Endothelial cell of umbilical vein (primary cell): Measurements from ENCODE around the gene ERBB4. TPM values are rescaled to one million over a fixed set of nuclear protein-coding genes. Genes with fewer than 3 reads are reported as not detected.

Experiments
- BruUV-seq: library from RNA; stranded (reverse); fragments of 400-500 nt; replicated peaks from 2 replicates; lab custom pipeline; 2021; lab: Mats Ljungman, UMichigan
- CTCF ChIA-PET: fragments of 300-600, 350-600 bp; sonication (Branson Sonifier 250); formaldehyde crosslinking; loops from one replicate; lab custom pipeline; 2021; ENCODE audit warnings: antibody characterized with exemption, inconsistent platforms; lab: Charles Lee
- POLR2A ChIA-PET: fragments of 300-600, 350-600 bp; sonication (Branson Sonifier 250); formaldehyde crosslinking; loops from one replicate; lab custom pipeline; 2021; ENCODE audit warnings: antibody characterized with exemption, inconsistent platforms; lab: Charles Lee
- DNase-seq: peaks from one replicate; pipeline ENCODE4 v3.0.0-alpha.2; 2011; ENCODE audit warnings: low read depth, low spot score
- FAIRE-seq: peaks from 2 replicates; lab custom pipeline; 2011; peaks lifted over from hg19 to GRCh38; lab: Jason Lieb, UNC
- H2AFZ ChIP-seq: 2 replicates; pipeline ENCODE4 v1.6.0; 2012; ENCODE audit warnings: low read depth, low read length, control low read depth, inconsistent platforms
- H3K27ac ChIP-seq: 2 replicates; pipeline ENCODE4 v1.5.1; 2011; ENCODE audit warnings: low read depth, mild to moderate bottlenecking, control low read depth, low read length, moderate library complexity; ENCODE audit not compliant: insufficient read depth
- H3K27me3 ChIP-seq, 2 experiments: 2 replicates each; pipeline versions ENCODE4 v1.6.0 to v1.6.1; 2011; ENCODE audit warnings: low read length in 2 of 2, mixed read lengths in 1 of 2; ENCODE audit not compliant: control insufficient read depth in 2 of 2, insufficient read depth in 2 of 2
- H3K36me3 ChIP-seq, 2 experiments: 2 replicates in 1 of 2; 3 replicates in 1 of 2; pipeline ENCODE4 v1.5.1; 2011; ENCODE audit warnings: low read length in 2 of 2, mild to moderate bottlenecking in 1 of 2, moderate library complexity in 1 of 2; ENCODE audit not compliant: control insufficient read depth in 2 of 2, insufficient read depth in 2 of 2; ENCODE audit errors: extremely low read depth in 1 of 2
- H3K4me1 ChIP-seq: 3 replicates; pipeline ENCODE4 v1.5.1; 2011; ENCODE audit warnings: mild to moderate bottlenecking, low read length; ENCODE audit not compliant: control insufficient read depth, insufficient read depth; ENCODE audit errors: extremely low read depth
- H3K4me2 ChIP-seq: 2 replicates; pipeline ENCODE4 v1.6.1; 2011; ENCODE audit warnings: low read length, control low read depth, mixed read lengths; ENCODE audit not compliant: insufficient read depth
- H3K4me3 ChIP-seq, 3 experiments: fragments of 200-600 bp in 1 of 3; sonication (generic), shearing (Covaris generic) in 1 of 3; replicated peaks in 1 of 3; 2 replicates each; pipeline ENCODE4 v1.5.1; 2011 to 2016; ENCODE audit warnings: control low read depth in 3 of 3, low read length in 3 of 3, mild to moderate bottlenecking in 2 of 3, inconsistent platforms in 1 of 3, low read depth in 1 of 3, moderate library complexity in 1 of 3; ENCODE audit not compliant: insufficient read depth in 1 of 3
- H3K79me2 ChIP-seq: 2 replicates; pipeline ENCODE4 v1.6.0; 2012; ENCODE audit warnings: low read length, inconsistent platforms; ENCODE audit not compliant: control insufficient read depth, insufficient read depth
- H3K9ac ChIP-seq: replicated peaks from 2 replicates; pipeline ENCODE3; 2011; ENCODE audit warnings: low read length, control low read depth; ENCODE audit not compliant: insufficient read depth; ENCODE audit errors: extremely low read depth
- H3K9me1 ChIP-seq: replicated peaks from 3 replicates; pipeline ENCODE4 v1.6.0; 2011; ENCODE audit warnings: mild to moderate bottlenecking, low read length; ENCODE audit not compliant: control insufficient read depth, insufficient read depth; ENCODE audit errors: extremely low read depth
- H3K9me3 ChIP-seq: replicated peaks from 2 replicates; pipeline ENCODE4 v1.5.1; 2012; ENCODE audit warnings: low read length, inconsistent platforms; ENCODE audit not compliant: control insufficient read depth, insufficient read depth
- H4K20me1 ChIP-seq: replicated peaks from 2 replicates; pipeline ENCODE3; 2011; ENCODE audit warnings: mild to moderate bottlenecking, low read length; ENCODE audit not compliant: control insufficient read depth, insufficient read depth; ENCODE audit errors: extremely low read depth
- EZH2 ChIP-seq: IDR thresholded peaks from 2 replicates; pipeline ENCODE4 v1.6.1; 2012; ENCODE audit warnings: borderline replicate concordance, low read depth, mild to moderate bottlenecking, moderate library complexity, low read length, inconsistent platforms; ENCODE audit not compliant: severe bottlenecking
- FOS ChIP-seq: IDR thresholded peaks from 2 replicates; pipeline ENCODE4 v1.6.1; 2011; ENCODE audit warnings: mild to moderate bottlenecking, low read length, moderate library complexity, borderline replicate concordance; ENCODE audit not compliant: insufficient read depth
- GATA2 ChIP-seq: IDR thresholded peaks from 2 replicates; pipeline ENCODE4 v1.7.0; 2011; ENCODE audit warnings: low read depth, mild to moderate bottlenecking, moderate library complexity, mixed read lengths, low read length; ENCODE audit not compliant: insufficient read length, insufficient read depth
- JUN ChIP-seq: IDR thresholded peaks from 2 replicates; pipeline ENCODE4 v1.6.1; 2011; ENCODE audit warnings: borderline replicate concordance, low read depth; ENCODE audit not compliant: insufficient read length, insufficient read depth
- MYC ChIP-seq: IDR thresholded peaks from one replicate; pipeline ENCODE4 v1.6.1; 2011; ENCODE audit warnings: mild to moderate bottlenecking, low read depth, low read length
- POLR2A ChIP-seq: IDR thresholded peaks from 2 replicates; pipeline ENCODE4 v1.6.1; 2012; ENCODE audit warnings: low read depth, mild to moderate bottlenecking, control low read depth, low read length
- POLR2AphosphoS5 ChIP-seq: IDR thresholded peaks from 2 replicates; pipeline ENCODE4 v1.6.1; 2012; ENCODE audit warnings: low read depth, mild to moderate bottlenecking, control low read depth, low read length, moderate library complexity; ENCODE audit not compliant: insufficient read depth
- dilution Hi-C: fragments of 300-500 bp; cut with MboI; formaldehyde crosslinking; loops from one replicate; pipeline ENCODE4 v1.15.0; 2019; ENCODE audit warnings: low sequenced_read_pairs; ENCODE audit not compliant: extremely low pct_ligation_motif_present
- intact Hi-C: fragments of 100-400 bp; cut with micrococcal nuclease; formaldehyde crosslinking; loops from one replicate; pipeline ENCODE4 v1.10.0; 2022
- polyA plus RNA-seq, 4 experiments: library from polyadenylated mRNA; depleted of rRNA in 3 of 4; stranded (reverse) in 3 of 4; unstranded in 1 of 4; fragments of >200 nt; gene quantifications; 2 replicates each; pipeline versions ENCODE4 v1.2.1 to v1.2.3, GENCODE V29; 2011 to 2012; ENCODE audit warnings: missing spikeins in 1 of 4
- total RNA-seq: library from RNA; stranded (reverse); gene quantifications from 2 replicates; pipeline ENCODE4 v1.2.3, GENCODE V29; 2021
- TF ChIP-seq, protein P1 (sequence below), 2 donors: IDR thresholded peaks; 1 replicate in 1 of 2; 2 replicates in 1 of 2; pipeline ENCODE4 v1.5.1; 2011; ENCODE audit warnings: low read length in 2 of 2, mild to moderate bottlenecking in 2 of 2, moderate library complexity in 2 of 2, control low read depth in 1 of 2, inconsistent platforms in 1 of 2, low read depth in 1 of 2; ENCODE audit not compliant: insufficient read depth in 1 of 2; ENCODE audit errors: extremely low read depth in 1 of 2
- TF ChIP-seq, protein P2 (sequence below): IDR thresholded peaks from 2 replicates; pipeline ENCODE4 v1.6.1; 2011; ENCODE audit not compliant: insufficient read depth, insufficient read length

The ERBB4 gene
- total and polyA plus RNA-seq, 2 donors (not counting 3 experiments of a cell fraction or from before 2014, with no cell fraction given) = 0.01 to 0.27 TPM

DNA sequence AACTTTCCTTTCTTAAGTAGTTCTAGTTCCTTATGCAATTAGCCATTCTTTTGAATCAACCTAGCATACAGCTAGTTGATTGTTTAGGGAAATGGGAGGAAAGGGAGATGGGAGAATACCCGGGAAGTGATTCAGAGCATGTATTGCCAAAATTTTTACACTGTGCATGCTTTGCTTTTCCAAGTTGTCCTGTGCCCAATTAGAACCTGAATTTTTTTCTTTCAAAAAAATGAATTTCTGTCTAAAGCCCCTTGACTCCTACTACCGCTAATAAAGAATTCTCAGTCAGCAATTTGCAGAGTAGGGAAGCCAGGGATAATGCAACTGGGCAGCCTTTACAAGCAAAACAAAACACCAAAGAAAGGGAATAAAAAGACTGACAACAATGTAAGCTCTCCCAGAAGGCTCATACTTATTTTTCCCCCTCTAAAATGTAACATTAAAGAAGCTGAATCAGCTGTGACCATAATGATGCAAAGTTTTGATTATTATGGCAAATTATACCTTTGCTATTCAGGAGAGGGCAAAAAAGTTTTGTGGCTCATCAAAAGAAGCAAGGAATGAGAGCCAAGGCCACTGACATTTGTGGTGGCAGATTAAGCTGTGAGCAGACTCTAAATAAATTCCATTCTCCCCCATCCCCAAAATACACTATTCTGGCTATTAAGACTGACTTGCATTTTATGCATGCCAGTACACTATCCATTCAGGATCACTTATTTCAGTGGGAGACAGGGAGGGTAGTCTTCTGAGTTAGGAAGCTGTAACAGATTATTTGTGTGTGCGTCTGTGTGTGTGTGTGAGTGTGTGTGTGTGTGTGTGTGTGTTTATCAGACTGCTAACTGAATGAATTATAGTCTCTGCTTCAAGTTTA, 174.3 kb downstream of the ERBB4 start:
- Histone ChIP-seq H3K9me1 (no peaks in the 10 kb centered on the region), H2AFZ (no peak overlapping the region), H3K4me3 (no peak overlapping the region), H3K79me2 (no peaks in the 10 kb centered on the region), H4K20me1 (no peaks in the 10 kb centered on the region), H3K36me3 (no peaks in the 10 kb centered on the region), H3K4me1 (peaks cover 3% of the 10 kb centered on the region), H3K9ac (no peak overlapping the region), H3K4me2 (no peak overlapping the region), H3K27me3 (no peaks in the 10 kb centered on the region), H3K9me3 (no peaks in the 10 kb centered on the region), H3K27ac (no peak overlapping the region)
- peak; percentile 52 for DNase-seq
- TF ChIP-seq MYC (no peak), FOS (peak; percentile 39), JUN (peak; percentile 5)
- intact Hi-C loops (loop anchor here (5.0 kb wide), 1 partner anchor 173 kb away; the partner anchor contains the start of gene ERBB4), dilution Hi-C loops (no loop called here)
- peak; percentile 38 for FAIRE-seq
- CTCF ChIA-PET = interaction anchor here (0.9 to 2.0 kb wide), 5 partner anchors 10 to 485 kb away, joined by 3 to 5 read pairs (median 4); no protein-coding TSS in a partner anchor
- no TSS peak for BruUV-seq
- POLR2A ChIA-PET = no interaction called here

DNA sequence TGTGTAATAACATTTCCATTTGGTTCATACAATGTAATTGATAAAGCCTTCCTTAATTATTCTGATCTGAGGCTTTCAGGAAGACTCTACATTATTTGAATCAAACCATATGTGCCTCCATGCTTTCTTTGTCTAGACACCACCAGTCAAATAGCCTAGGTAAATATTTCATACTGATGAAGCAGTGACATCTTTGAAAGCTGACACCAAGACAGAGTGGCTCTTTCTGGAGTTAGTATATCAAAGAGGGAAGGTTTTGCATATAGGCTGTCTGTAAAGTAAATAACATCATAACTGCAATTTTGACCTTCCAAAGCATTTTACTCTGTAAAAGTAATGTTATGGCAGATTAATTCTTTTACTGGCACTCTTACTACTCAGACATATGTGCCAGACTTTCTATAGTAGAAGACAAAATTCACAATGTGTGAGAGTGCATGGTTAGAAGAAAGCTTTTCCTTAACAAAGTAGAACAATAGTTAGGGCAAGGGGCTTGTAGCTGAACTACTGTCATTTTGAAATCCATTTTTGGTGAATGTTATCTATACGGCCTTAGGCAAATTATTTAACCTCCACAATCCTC, 177.3 kb downstream of the ERBB4 start:
- Histone ChIP-seq H3K9me1 (no peaks in the 10 kb centered on the region), H3K27ac (no peak overlapping the region), H3K27me3 (no peaks in the 10 kb centered on the region), H3K4me3 (no peak overlapping the region), H3K9me3 (no peaks in the 10 kb centered on the region), H3K36me3 (no peaks in the 10 kb centered on the region), H3K79me2 (no peaks in the 10 kb centered on the region), H3K9ac (no peak overlapping the region), H2AFZ (no peak overlapping the region), H3K4me2 (no peak overlapping the region), H3K4me1 (peaks cover 3% of the 10 kb centered on the region), H4K20me1 (no peaks in the 10 kb centered on the region)
- TF ChIP-seq JUN (no peak), POLR2A (no peak), POLR2AphosphoS5 (no peak), MYC (no peak), GATA2 (no peak), FOS (no peak), EZH2 (no peak)
- TF ChIP-seq, protein P1, sequence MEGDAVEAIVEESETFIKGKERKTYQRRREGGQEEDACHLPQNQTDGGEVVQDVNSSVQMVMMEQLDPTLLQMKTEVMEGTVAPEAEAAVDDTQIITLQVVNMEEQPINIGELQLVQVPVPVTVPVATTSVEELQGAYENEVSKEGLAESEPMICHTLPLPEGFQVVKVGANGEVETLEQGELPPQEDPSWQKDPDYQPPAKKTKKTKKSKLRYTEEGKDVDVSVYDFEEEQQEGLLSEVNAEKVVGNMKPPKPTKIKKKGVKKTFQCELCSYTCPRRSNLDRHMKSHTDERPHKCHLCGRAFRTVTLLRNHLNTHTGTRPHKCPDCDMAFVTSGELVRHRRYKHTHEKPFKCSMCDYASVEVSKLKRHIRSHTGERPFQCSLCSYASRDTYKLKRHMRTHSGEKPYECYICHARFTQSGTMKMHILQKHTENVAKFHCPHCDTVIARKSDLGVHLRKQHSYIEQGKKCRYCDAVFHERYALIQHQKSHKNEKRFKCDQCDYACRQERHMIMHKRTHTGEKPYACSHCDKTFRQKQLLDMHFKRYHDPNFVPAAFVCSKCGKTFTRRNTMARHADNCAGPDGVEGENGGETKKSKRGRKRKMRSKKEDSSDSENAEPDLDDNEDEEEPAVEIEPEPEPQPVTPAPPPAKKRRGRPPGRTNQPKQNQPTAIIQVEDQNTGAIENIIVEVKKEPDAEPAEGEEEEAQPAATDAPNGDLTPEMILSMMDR (IDR thresholded peaks at IDR 0.05; ENCODE audit: extremely low read depth in 1 of 2, insufficient read depth in 1 of 2, low read depth in 1 of 2, low read length in 2 of 2) = no peak
- TF ChIP-seq, protein P2, sequence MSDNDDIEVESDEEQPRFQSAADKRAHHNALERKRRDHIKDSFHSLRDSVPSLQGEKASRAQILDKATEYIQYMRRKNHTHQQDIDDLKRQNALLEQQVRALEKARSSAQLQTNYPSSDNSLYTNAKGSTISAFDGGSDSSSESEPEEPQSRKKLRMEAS = no peak
- POLR2A ChIA-PET = no interaction called here
- FAIRE-seq = no peak
- dilution Hi-C loops = no loop called here
- DNase-seq = no peak
- intact Hi-C loops = loop anchor here (5.0 kb wide), 1 partner anchor 176 kb away; the partner anchor contains the start of gene ERBB4
- no TSS peak for BruUV-seq
- CTCF ChIA-PET = no interaction called here
